ENCODE data around the gene PSMD2.

PSMD2 gene

GRCh38 chr3:184334470-184335158, 35.6 kb downstream of the PSMD2 start:
- Histone ChIP-seq H3K9me3 (ENCODE audit: insufficient read depth, low read length) (no peaks in the 10 kb centered on the region), H3K4me1 (ENCODE audit: low read length) (peaks cover 4% of the 10 kb centered on the region; the same call in 1 of the 2 replicates), H3K36me3 (replicated peaks; ENCODE audit: low read depth, low read length) (peaks cover 60% of the 10 kb centered on the region), H3K4me2 (ENCODE audit: low read length) (no peak overlapping the region), H3K27me3 (ENCODE audit: low read depth, low read length) (no peaks in the 10 kb centered on the region), H3K27ac (ENCODE audit: low read length) (no peak overlapping the region), H3K9ac (ENCODE audit: low read length) (no peak overlapping the region), H4K20me1 (ENCODE audit: insufficient read depth, low read length) (peaks cover 40% of the 10 kb centered on the region), H2AFZ (ENCODE audit: low read depth, low read length) (no peak overlapping the region), H3K4me3 (ENCODE audit: low read length) (no peak overlapping the region), H3K79me2 (ENCODE audit: low read length) (no peaks in the 10 kb centered on the region; the same call in 1 of the 2 replicates)
- TF ChIP-seq, protein P1, sequence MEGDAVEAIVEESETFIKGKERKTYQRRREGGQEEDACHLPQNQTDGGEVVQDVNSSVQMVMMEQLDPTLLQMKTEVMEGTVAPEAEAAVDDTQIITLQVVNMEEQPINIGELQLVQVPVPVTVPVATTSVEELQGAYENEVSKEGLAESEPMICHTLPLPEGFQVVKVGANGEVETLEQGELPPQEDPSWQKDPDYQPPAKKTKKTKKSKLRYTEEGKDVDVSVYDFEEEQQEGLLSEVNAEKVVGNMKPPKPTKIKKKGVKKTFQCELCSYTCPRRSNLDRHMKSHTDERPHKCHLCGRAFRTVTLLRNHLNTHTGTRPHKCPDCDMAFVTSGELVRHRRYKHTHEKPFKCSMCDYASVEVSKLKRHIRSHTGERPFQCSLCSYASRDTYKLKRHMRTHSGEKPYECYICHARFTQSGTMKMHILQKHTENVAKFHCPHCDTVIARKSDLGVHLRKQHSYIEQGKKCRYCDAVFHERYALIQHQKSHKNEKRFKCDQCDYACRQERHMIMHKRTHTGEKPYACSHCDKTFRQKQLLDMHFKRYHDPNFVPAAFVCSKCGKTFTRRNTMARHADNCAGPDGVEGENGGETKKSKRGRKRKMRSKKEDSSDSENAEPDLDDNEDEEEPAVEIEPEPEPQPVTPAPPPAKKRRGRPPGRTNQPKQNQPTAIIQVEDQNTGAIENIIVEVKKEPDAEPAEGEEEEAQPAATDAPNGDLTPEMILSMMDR (IDR thresholded peaks at IDR 0.05; ENCODE audit: low read depth, low read length): no peak
- no peak for TF ChIP-seq EZH2phosphoT487 (IDR thresholded peaks at IDR 0.05; ENCODE audit: low read depth)

- H3K4me2 ChIP-seq (ENCODE audit: low read length): peak overlapping the region; percentile 55
- no peak for TF ChIP-seq EZH2phosphoT487 (IDR thresholded peaks at IDR 0.05; ENCODE audit: low read depth)
- TF ChIP-seq, protein P1 (IDR thresholded peaks at IDR 0.05; ENCODE audit: low read depth, low read length): no peak
- H3K9ac ChIP-seq (ENCODE audit: low read length): no peak overlapping the region
- H4K20me1 ChIP-seq (ENCODE audit: insufficient read depth, low read length): peaks cover 40% of the 10 kb centered on the region
- H3K36me3 ChIP-seq (replicated peaks; ENCODE audit: low read depth, low read length): peaks cover 56% of the 10 kb centered on the region
- H3K9me3 ChIP-seq (ENCODE audit: insufficient read depth, low read length): no peaks in the 10 kb centered on the region
- H3K27me3 ChIP-seq (ENCODE audit: low read depth, low read length): no peaks in the 10 kb centered on the region
- peak overlapping the region; percentile 20; the same call in 1 of the 2 replicates for H3K27ac ChIP-seq (ENCODE audit: low read length)
- H3K4me1 ChIP-seq (ENCODE audit: low read length): peaks cover 4% of the 10 kb centered on the region; the same call in 1 of the 2 replicates
- no peaks in the 10 kb centered on the region for H3K79me2 ChIP-seq (ENCODE audit: low read length)
- no peak overlapping the region for H2AFZ ChIP-seq (ENCODE audit: low read depth, low read length)
- H3K4me3 ChIP-seq (ENCODE audit: low read length): peak overlapping the region; percentile 80
These were observed 36.2 kb downstream of the PSMD2 start for GRCh38 chr3:184335291-184335660.

GRCh38 chr3:184335661-184336546, 36.9 kb downstream of the PSMD2 start:
- Histone ChIP-seq H4K20me1 (ENCODE audit: insufficient read depth, low read length) (peaks cover 40% of the 10 kb centered on the region), H3K79me2 (ENCODE audit: low read length) (no peaks in the 10 kb centered on the region), H3K4me2 (ENCODE audit: low read length) (peak overlapping the region; percentile 55), H2AFZ (ENCODE audit: low read depth, low read length) (no peak overlapping the region), H3K36me3 (replicated peaks; ENCODE audit: low read depth, low read length) (peaks cover 53% of the 10 kb centered on the region), H3K9ac (ENCODE audit: low read length) (peak overlapping the region; percentile 47), H3K9me3 (ENCODE audit: insufficient read depth, low read length) (no peaks in the 10 kb centered on the region), H3K4me3 (ENCODE audit: low read length) (peak overlapping the region; percentile 80), H3K27me3 (ENCODE audit: low read depth, low read length) (no peaks in the 10 kb centered on the region), H3K4me1 (ENCODE audit: low read length) (peaks cover 4% of the 10 kb centered on the region; the same call in 1 of the 2 replicates), H3K27ac (ENCODE audit: low read length) (peak overlapping the region; percentile 20; the same call in 1 of the 2 replicates)
- no peak for TF ChIP-seq EZH2phosphoT487 (IDR thresholded peaks at IDR 0.05; ENCODE audit: low read depth)
- TF ChIP-seq, protein P1 (IDR thresholded peaks at IDR 0.05; ENCODE audit: low read depth, low read length): no peak
